ENCODE data around the gene ZBTB8B. TPM values are rescaled to one million over a fixed set of nuclear protein-coding genes. Genes with fewer than 3 reads are reported as not detected.
"Not testable (repeated sequence)": the region's sequence is repeated elsewhere in the genome, so short reads cannot be mapped to it uniquely, and the experiment has no call there.

The ZBTB8B gene
- not detected for polyA plus RNA-seq (ENCODE audit: low read depth in 6 of 6)

GRCh38 chr1:32464716-32465577 lies at the start of gene ZBTB8B:
Gene ZBTB8B, plus strand, starts transcription at chr1:32465072. Its CDS starts 5,553 bp downstream, at chr1:32470625.
- peak within 1 kb of the TSS; percentile 73 to 94 (median 88) for H3K4me3 Mint-ChIP-seq
- no peaks in the 10 kb centered on the region for H3K36me3 Mint-ChIP-seq
- H3K27ac Mint-ChIP-seq = peak within 1 kb of the TSS in 5 of 6 donors; percentile 23 to 88 (median 83)
- peaks cover 33 to 53% (median 51%) of the 10 kb centered on the region in 3 donors for H3K27me3 Mint-ChIP-seq
- H3K9me3 Mint-ChIP-seq = peaks cover 0 to 3% (median 1%) of the 10 kb centered on the region in 7 donors
- peak; percentile 56 to 60 for ATAC-seq (ENCODE audit: low read depth in 2 of 2)
- DNase-seq = peak; percentile 25
- peaks cover 16 to 23% (median 21%) of the 10 kb centered on the region in 3 donors for H3K4me1 Mint-ChIP-seq

GRCh38 chr1:32421775-32422174 lies 43.1 kb upstream of the ZBTB8B start:
- no peak overlapping the region for H3K27ac Mint-ChIP-seq
- no peaks in the 10 kb centered on the region for H3K36me3 Mint-ChIP-seq
- peaks cover 0 to 19% (median 11%) of the 10 kb centered on the region in 7 donors for H3K9me3 Mint-ChIP-seq
- ATAC-seq (ENCODE audit: low read depth in 2 of 2) (no peak), DNase-seq (no peak)
- no peak overlapping the region for H3K4me3 Mint-ChIP-seq
- H3K27me3 Mint-ChIP-seq = peaks cover 17 to 41% (median 24%) of the 10 kb centered on the region in 3 donors
- H3K4me1 Mint-ChIP-seq = peaks cover 0 to 8% (median 7%) of the 10 kb centered on the region in 3 donors

GRCh38 chr1:32426489-32427255 lies 38.2 kb upstream of the ZBTB8B start:
- peaks cover 18 to 53% (median 36%) of the 10 kb centered on the region in 3 donors for H3K27me3 Mint-ChIP-seq
- ATAC-seq (ENCODE audit: low read depth in 2 of 2) = peak; percentile 68 to 70
- H3K9me3 Mint-ChIP-seq = peaks cover 0 to 2% (median 0%) of the 10 kb centered on the region in 7 donors
- H3K27ac Mint-ChIP-seq = peak overlapping the region in 4 of 6 donors; percentile 38 to 96 (median 60)
- peaks cover 9 to 32% (median 18%) of the 10 kb centered on the region in 3 donors for H3K4me1 Mint-ChIP-seq
- no peaks in the 10 kb centered on the region for H3K36me3 Mint-ChIP-seq
- peak overlapping the region in 6 of 8 donors; percentile 30 to 72 (median 61) for H3K4me3 Mint-ChIP-seq
- DNase-seq = no peak

- Mint-ChIP-seq H3K27me3 (peaks cover 18 to 47% (median 36%) of the 10 kb centered on the region in 3 donors), H3K9me3 (peaks cover 0 to 2% (median 0%) of the 10 kb centered on the region in 7 donors), H3K27ac (no peak overlapping the region), H3K4me3 (peak overlapping the region in 1 of 8 donors; percentile 72), H3K4me1 (peaks cover 16 to 39% (median 25%) of the 10 kb centered on the region in 3 donors), H3K36me3 (no peaks in the 10 kb centered on the region)
- DNase-seq = no peak
- no peak for ATAC-seq (ENCODE audit: low read depth in 2 of 2)
Observed at GRCh38 chr1:32427264-32427963, 37.5 kb upstream of the ZBTB8B start.

DNA sequence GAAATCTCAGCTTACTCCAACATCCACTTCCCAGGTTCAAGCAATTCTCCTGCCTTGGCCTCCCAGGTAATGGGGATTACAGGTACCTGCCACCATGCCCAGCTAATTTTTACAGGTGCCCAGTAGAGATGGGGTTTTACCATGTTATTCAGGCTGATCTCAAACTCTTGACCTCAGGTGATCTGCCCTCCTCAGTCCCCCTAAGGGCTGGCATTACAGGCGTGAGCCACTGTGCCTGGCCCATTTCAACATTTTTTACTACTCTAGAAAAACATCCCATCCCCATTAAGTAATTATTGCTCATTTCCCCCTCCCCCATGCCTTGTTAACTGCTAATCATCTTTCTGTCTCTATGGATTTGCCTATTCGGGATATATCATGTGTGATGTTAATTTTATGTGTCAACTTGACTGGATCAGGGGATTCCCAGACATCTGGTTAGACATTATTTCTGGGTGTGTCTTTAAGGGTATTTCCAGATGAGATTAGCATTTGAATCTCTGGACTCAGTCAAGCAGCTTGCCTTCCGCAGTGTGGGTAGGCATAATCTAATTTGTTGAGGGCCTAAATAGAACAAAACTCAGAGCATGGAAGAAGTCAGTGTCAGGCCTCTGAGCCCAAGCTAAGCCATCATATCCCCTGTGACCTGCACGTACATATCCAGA lies 33.0 kb upstream of the ZBTB8B start:
- Mint-ChIP-seq H3K27me3 (peaks cover 0 to 39% (median 12%) of the 10 kb centered on the region in 3 donors), H3K27ac (peak overlapping the region; percentile 1 to 97 (median 86)), H3K4me3 (peak overlapping the region in 6 of 8 donors; percentile 38 to 77 (median 58)), H3K4me1 (peaks cover 30 to 49% (median 33%) of the 10 kb centered on the region in 3 donors), H3K36me3 (no peaks in the 10 kb centered on the region), H3K9me3 (peaks cover 0 to 2% (median 0%) of the 10 kb centered on the region in 7 donors)
- ATAC-seq (ENCODE audit: low read depth in 2 of 2) = peak; percentile 97
- DNase-seq = peak; percentile 54

DNA sequence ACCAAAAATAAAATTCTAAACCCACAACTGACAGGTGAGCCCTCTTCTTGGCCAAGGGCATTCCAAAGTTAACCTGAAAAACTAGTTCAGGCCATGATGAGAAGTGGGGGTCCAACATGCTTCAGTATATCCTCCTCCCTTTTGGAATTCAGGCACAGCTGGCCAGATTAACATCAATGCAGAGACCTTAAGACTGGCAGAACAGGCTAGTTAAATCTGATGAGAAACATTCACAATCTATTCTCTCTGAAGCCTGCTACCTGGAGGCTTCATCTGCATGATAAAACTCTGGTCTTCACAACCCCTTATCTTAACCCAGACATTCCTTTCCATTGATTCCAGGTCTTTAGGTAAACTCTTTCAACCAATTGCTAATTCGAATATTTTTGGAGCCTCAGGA lies 26.7 kb upstream of the ZBTB8B start:
- no peak overlapping the region for H3K27ac Mint-ChIP-seq
- peaks cover 17 to 51% (median 18%) of the 10 kb centered on the region in 3 donors for H3K27me3 Mint-ChIP-seq
- peaks cover 0 to 6% of the 10 kb centered on the region in 2 donors for H3K36me3 Mint-ChIP-seq
- peaks cover 6 to 11% (median 10%) of the 10 kb centered on the region in 3 donors for H3K4me1 Mint-ChIP-seq
- H3K9me3 Mint-ChIP-seq = peaks cover 0 to 8% (median 2%) of the 10 kb centered on the region in 7 donors
- ATAC-seq (ENCODE audit: low read depth in 2 of 2) (no peak), DNase-seq (no peak)
- H3K4me3 Mint-ChIP-seq = no peak overlapping the region

DNA sequence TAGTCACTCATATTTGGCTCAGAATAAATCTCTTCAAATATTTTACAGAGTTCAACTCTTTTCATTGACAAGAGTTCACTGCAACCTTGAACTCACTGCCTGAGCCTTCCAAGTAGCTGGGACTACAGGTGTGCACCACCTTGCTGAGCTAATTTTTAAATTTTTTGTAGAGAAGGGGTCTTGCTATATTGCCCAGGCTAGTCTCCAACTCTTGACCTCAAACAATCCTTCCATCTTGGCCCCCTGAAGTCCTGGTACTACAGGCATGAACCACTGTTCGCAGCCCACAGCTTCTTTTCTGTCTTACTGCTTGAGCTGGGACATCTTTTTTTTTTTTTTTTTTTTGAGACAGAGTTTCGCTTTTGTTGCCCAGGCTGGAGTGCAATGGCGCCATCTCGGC lies 26.1 kb upstream of the ZBTB8B start:
- not testable (repeated sequence) for H3K4me3 Mint-ChIP-seq; DNase-seq; H3K4me1 Mint-ChIP-seq; H3K36me3 Mint-ChIP-seq; H3K27ac Mint-ChIP-seq; H3K9me3 Mint-ChIP-seq; ATAC-seq (ENCODE audit: low read depth in 2 of 2)
- H3K27me3 Mint-ChIP-seq = peaks cover 17 to 53% (median 24%) of the 10 kb centered on the region in 3 donors

- H3K27ac Mint-ChIP-seq; H3K4me3 Mint-ChIP-seq; H3K36me3 Mint-ChIP-seq; ATAC-seq (ENCODE audit: low read depth in 2 of 2); DNase-seq; H3K9me3 Mint-ChIP-seq; H3K4me1 Mint-ChIP-seq: not testable (repeated sequence)
- peaks cover 17 to 57% (median 38%) of the 10 kb centered on the region in 3 donors for H3K27me3 Mint-ChIP-seq
Observed at GRCh38 chr1:32441467-32441866, 23.4 kb upstream of the ZBTB8B start.

DNA sequence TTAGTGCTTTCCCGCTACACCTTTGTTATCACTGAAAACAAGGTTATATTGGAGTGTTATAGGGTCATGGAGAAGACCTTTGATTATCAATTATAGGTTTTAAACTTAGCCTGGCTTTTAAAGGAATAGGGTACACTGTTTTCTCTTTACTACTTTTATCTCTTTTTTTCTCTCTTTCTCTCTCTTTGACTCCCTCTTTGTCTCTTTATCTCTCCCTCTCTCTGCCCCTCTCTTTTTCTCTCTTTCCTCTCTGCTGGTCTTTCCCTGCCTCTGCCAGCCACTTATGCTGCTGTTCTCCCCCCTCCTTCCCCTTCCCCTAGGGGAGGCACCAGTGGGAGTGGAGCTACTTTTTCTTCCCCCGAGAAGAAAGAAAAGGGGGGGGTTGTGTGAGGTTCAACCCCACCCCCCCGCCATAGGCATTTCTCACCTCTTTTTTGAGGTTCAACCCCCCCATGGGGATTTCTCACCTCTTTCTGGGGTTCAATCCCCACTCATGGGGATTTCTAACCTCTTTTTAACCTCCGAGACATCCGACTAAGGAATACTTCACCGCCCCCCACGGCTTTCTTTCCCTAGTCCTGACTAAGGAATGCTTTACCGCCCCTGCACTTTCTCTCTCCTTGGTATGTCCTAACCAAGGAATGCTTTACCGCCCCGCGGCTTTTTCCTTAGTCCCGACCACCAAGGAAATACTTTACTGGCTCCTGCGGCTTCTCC lies 17.2 kb upstream of the ZBTB8B start:
- ATAC-seq (ENCODE audit: low read depth in 2 of 2) = no peak
- Mint-ChIP-seq H3K27me3 (peaks cover 9 to 54% (median 47%) of the 10 kb centered on the region in 3 donors), H3K36me3 (peaks cover 7 to 22% of the 10 kb centered on the region in 2 donors), H3K27ac (no peak overlapping the region), H3K4me1 (no peaks in the 10 kb centered on the region), H3K4me3 (peak overlapping the region in 1 of 8 donors; percentile 74), H3K9me3 (peaks cover 9 to 21% (median 14%) of the 10 kb centered on the region in 7 donors)
- DNase-seq = no peak

GRCh38 chr1:32448186-32448772 lies 16.6 kb upstream of the ZBTB8B start:
- H3K4me1 Mint-ChIP-seq; H3K27ac Mint-ChIP-seq; ATAC-seq (ENCODE audit: low read depth in 2 of 2); DNase-seq: not testable (repeated sequence)
- H3K9me3 Mint-ChIP-seq = peaks cover 9 to 21% (median 14%) of the 10 kb centered on the region in 7 donors
- H3K27me3 Mint-ChIP-seq = peaks cover 9 to 47% (median 41%) of the 10 kb centered on the region in 3 donors
- H3K4me3 Mint-ChIP-seq = peak overlapping the region in 1 of 8 donors; percentile 20
- peaks cover 7 to 22% of the 10 kb centered on the region in 2 donors for H3K36me3 Mint-ChIP-seq

DNA sequence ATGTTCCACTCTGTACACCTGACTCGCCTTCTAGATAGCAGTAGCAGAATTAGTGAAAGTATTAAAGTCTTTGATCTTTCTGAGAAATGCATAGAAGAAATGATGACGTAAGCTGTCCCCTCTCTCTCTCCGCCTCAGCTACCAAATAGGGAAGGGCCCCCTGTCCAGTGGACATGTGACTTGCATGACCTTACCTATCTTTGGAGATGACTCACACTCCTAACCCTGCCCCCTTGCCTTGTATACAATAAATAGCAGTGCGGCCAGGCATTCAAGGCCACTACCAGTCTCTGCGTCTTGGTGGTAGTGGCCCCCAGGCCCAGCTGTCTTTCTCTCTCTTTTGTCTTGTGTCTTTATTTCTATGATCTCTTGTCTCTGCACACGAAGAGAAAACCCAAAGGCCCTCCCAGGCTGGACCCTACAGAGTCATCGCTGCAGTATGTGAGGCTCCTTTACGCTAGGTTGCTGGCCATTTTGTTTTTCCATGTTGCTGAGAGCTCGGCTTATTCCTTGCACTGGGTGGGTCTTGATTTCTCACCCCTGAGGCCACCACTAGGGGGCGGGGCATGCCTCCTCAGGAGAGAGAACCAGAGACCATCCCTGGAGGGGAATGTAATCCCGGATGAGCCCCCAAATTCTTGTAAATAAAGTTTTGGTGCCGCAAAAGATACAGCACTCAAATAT lies 16.0 kb upstream of the ZBTB8B start:
- DNase-seq = no peak
- ATAC-seq (ENCODE audit: low read depth in 2 of 2) = no peak

More for the DNA sequence above, 16.0 kb upstream of the ZBTB8B start:
- peak overlapping the region in 1 of 8 donors; percentile 20 for H3K4me3 Mint-ChIP-seq
- peaks cover 9 to 41% (median 34%) of the 10 kb centered on the region in 3 donors for H3K27me3 Mint-ChIP-seq
- peaks cover 9 to 21% (median 14%) of the 10 kb centered on the region in 7 donors for H3K9me3 Mint-ChIP-seq
- no peaks in the 10 kb centered on the region for H3K4me1 Mint-ChIP-seq
- H3K27ac Mint-ChIP-seq = peak overlapping the region in 1 of 6 donors; percentile 54
- H3K36me3 Mint-ChIP-seq = peaks cover 7 to 22% of the 10 kb centered on the region in 2 donors
